Measurements from ENCODE around the gene NTRK3.

The NTRK3 gene

DNA sequence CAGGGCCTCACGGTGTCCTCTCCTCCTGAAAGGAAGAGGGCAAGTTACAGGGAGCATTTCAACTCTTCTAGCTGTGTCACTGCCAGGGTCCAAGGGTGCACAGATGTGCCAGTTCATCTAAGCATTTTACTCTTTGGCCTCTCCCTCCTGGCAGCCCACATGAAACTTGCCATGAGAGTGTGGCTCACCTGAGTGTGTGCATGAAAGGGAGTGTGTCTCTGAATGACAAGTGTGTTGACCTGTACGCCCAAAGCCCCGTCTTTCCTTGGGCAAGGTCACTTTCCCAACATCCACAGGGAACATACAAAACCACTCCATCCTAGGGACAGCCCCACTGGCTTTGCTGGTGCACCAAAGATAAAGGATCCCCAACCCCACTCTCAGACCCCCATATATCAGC is 280.0 kb downstream of the NTRK3 start:
- TF ChIP-seq, protein P1, sequence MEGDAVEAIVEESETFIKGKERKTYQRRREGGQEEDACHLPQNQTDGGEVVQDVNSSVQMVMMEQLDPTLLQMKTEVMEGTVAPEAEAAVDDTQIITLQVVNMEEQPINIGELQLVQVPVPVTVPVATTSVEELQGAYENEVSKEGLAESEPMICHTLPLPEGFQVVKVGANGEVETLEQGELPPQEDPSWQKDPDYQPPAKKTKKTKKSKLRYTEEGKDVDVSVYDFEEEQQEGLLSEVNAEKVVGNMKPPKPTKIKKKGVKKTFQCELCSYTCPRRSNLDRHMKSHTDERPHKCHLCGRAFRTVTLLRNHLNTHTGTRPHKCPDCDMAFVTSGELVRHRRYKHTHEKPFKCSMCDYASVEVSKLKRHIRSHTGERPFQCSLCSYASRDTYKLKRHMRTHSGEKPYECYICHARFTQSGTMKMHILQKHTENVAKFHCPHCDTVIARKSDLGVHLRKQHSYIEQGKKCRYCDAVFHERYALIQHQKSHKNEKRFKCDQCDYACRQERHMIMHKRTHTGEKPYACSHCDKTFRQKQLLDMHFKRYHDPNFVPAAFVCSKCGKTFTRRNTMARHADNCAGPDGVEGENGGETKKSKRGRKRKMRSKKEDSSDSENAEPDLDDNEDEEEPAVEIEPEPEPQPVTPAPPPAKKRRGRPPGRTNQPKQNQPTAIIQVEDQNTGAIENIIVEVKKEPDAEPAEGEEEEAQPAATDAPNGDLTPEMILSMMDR (IDR thresholded peaks at IDR 0.05; ENCODE audit: insufficient read depth, low read depth, low read length, missing control alignments): no peak
- H3K4me3 ChIP-seq (ENCODE audit: low read length): no peak overlapping the region
- no peak for DNase-seq (ENCODE audit: low read depth)

DNA sequence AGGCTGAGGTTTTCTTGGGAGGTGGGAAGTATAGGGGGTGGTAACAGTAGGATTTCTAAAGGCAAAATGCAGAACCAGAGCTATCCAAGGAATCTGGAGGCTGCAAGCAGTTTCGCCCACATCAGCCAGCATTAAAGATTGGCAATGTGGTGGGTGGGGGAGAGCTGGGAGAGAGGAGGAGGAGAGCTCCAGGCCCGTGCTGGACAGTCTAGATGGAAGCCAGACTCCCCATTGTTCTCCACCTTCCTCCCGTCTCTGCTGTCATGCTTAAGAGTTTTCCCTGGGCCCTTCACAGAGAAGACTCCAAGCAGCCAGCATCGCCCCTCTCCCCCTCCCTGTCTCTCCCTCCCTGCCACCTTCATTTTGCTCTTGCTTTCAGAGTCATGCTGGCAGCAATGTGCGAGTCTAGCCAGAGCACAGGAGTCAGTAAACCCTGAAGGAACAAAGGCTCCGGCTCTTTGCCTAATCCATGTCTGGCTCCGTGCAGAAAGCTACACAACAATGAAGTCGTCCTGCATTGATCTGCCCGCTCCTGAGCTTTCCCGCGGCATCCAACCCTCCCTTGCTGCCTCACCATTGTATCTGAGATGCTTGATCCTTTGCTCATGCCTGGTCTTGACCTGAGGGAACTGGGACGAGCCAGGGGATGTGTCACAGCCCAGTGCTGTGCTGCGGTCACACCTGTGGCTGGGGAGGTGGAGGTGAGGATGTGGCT is 282.9 kb downstream of the NTRK3 start:
- TF ChIP-seq, protein P1 (IDR thresholded peaks at IDR 0.05; ENCODE audit: insufficient read depth, low read depth, low read length, missing control alignments): no peak
- DNase-seq (ENCODE audit: low read depth): no peak
- no peak overlapping the region for H3K4me3 ChIP-seq (ENCODE audit: low read length)

DNA sequence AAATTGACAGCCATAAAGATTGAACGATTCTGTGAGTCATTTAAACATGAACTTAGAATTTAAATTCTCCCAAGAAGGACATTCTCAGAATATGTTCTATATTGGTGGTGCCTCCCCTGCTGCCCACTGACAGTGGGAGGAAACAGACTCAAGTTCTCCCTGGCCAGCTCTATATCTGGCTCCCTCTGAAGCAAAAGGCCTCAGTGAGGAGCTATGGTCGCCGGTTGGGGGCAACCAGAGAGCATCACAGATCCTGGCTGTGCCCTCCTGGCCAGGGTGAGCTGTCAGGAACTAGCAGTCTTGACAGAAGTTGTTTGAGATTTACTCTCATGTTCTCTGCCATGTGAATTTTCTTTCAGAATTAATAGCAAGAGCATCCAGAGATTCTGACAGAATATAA is 285.5 kb downstream of the NTRK3 start:
- TF ChIP-seq, protein P1 (IDR thresholded peaks at IDR 0.05; ENCODE audit: insufficient read depth, low read depth, low read length, missing control alignments): no peak
- no peak for DNase-seq (ENCODE audit: low read depth)
- no peak overlapping the region for H3K4me3 ChIP-seq (ENCODE audit: low read length)

DNA sequence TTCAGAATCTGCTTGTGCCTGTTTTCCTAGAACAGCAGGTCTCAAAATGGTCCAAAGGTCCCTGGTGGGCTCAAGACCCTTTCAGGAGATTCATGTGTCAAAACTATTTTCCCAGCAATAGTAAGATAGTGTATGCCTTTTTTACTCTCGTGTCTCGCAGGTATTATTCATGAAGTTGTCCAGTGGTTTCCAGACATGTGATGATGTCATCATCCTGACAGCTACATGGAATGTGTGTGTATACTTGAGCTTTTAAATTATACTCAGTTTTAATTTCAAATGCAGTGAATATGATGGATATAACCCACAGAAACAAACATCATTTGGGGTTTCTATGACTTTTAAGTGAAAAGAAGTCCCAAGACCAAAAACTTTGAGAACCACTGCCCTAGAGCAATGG is 288.6 kb downstream of the NTRK3 start:
- H3K4me3 ChIP-seq (ENCODE audit: low read length): no peak overlapping the region
- TF ChIP-seq, protein P1 (IDR thresholded peaks at IDR 0.05; ENCODE audit: insufficient read depth, low read depth, low read length, missing control alignments): no peak
- no peak for DNase-seq (ENCODE audit: low read depth)

DNA sequence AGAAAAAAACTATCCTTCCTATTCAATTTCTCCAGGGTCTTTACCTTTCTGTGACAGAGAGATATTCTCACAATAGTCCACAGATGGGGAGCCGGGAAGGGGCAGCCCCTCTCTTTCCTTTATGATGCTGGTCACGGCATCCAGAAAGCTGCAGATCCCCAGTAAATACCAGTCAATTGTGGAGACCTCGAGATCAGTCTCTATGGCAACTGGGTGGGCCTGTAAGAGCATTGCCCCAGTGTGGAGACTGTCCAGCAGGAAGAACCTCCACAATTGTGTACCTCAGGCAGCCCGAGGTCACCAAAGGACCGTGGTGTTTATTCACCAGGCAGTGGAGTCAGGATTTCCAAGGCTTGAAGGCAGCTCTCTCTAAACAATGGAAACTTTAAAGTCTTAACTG is 291.2 kb downstream of the NTRK3 start:
- no peak for DNase-seq (ENCODE audit: low read depth)
- no peak overlapping the region for H3K4me3 ChIP-seq (ENCODE audit: low read length)
- TF ChIP-seq, protein P1 (IDR thresholded peaks at IDR 0.05; ENCODE audit: insufficient read depth, low read depth, low read length, missing control alignments): no peak

DNA sequence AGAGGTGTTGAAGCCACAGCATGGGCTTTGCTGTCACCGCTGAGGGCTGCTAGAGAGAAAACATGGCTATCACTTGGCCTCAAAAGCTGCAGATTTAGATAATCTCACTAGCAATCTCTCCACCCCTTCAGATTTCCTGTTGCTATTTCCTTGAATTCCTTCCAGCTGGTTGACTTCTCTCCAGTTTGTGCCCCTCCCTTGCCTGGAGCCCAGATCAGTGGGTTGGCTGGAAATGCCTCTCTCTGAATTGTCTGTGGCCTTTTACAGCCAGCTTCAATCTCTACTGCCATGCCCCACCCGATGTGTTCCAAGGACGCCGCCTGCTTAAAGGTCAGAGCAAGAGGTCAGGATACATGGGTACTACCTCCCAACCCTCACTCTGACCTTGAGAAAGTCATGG is 294.1 kb downstream of the NTRK3 start:
- DNase-seq (ENCODE audit: low read depth): no peak
- TF ChIP-seq, protein P1 (IDR thresholded peaks at IDR 0.05; ENCODE audit: insufficient read depth, low read depth, low read length, missing control alignments): no peak
- no peak overlapping the region for H3K4me3 ChIP-seq (ENCODE audit: low read length)

DNA sequence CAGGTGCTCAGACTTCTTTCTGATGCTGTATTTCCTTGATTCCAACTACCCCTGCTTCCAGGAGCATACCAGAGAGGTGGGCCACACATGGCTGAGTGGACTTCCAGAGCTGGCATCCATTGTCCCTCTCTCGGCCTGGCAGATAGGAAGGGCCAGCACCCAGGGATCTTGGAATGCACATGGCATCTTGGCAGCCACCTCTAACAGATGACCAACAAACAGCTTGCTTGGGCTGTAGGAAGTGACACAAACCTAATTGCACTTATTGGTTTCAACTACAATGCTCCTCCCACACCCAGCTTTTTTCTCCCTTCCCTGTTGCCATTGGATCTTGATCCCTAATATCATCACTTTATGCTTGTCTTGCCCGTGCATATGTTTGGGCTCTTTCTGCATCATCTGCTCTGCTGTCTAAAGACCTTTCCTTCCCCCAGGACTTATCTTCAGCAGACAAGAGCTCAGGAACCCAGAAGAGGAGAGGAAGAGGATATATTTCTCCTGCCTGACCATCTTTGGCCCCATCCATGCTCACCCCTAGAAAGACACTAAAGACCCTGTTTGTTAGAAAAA is 294.6 kb downstream of the NTRK3 start:
- DNase-seq (ENCODE audit: low read depth): no peak
- H3K4me3 ChIP-seq (ENCODE audit: low read length): no peak overlapping the region
- TF ChIP-seq, protein P1 (IDR thresholded peaks at IDR 0.05; ENCODE audit: insufficient read depth, low read depth, low read length, missing control alignments): no peak
